Activated CD4-positive, alpha-beta T cell treated with anti-CD3 and anti-CD28 coated beads, Interleukin-2, Interleukin-6, amounts not matched to agents 100 ng/mL and 50 ng/mL, durations not matched to agents 16 hours and 8 hours (primary cell): ENCODE measurements around the gene ZDHHC1.
"Not testable (repeated sequence)": the region's sequence is repeated elsewhere in the genome, so short reads cannot be mapped to it uniquely, and the experiment has no call there.

Source experiments
- DNase-seq: peaks from one replicate; pipeline ENCODE4 v3.0.0-alpha.2; 2020

The ZDHHC1 gene

GRCh38 chr16:67392301-67393059 is 23.8 kb downstream of the ZDHHC1 start:
- no peak for DNase-seq

- DNase-seq = no peak
Observed at GRCh38 chr16:67391424-67392300, 24.6 kb downstream of the ZDHHC1 start.

- DNase-seq = no peak
Observed at GRCh38 chr16:67390816-67391423, 25.4 kb downstream of the ZDHHC1 start.

GRCh38 chr16:67389911-67390815 is 26.1 kb downstream of the ZDHHC1 start:
- no peak for DNase-seq

GRCh38 chr16:67388591-67388990 is 27.7 kb downstream of the ZDHHC1 start:
- no peak for DNase-seq

- DNase-seq = no peak
Observed at GRCh38 chr16:67388191-67388590, 28.1 kb downstream of the ZDHHC1 start.

- no peak for DNase-seq
Observed at GRCh38 chr16:67387479-67388079, 28.7 kb downstream of the ZDHHC1 start.

GRCh38 chr16:67386861-67387455 is 29.3 kb downstream of the ZDHHC1 start:
- no peak for DNase-seq

GRCh38 chr16:67384778-67385510 is 31.3 kb downstream of the ZDHHC1 start:
- no peak for DNase-seq

- no peak for DNase-seq
Observed at GRCh38 chr16:67383284-67383683, 33.0 kb downstream of the ZDHHC1 start.

- no peak for DNase-seq
Observed at GRCh38 chr16:67378642-67379041, 37.6 kb downstream of the ZDHHC1 start.

- DNase-seq = not testable (repeated sequence)
Observed at GRCh38 chr16:67376012-67376411, 40.3 kb downstream of the ZDHHC1 start.

- peak; percentile 9 for DNase-seq
Observed at GRCh38 chr16:67372664-67373063, 43.6 kb downstream of the ZDHHC1 start.

GRCh38 chr16:67370661-67371060 is 45.6 kb downstream of the ZDHHC1 start:
- DNase-seq = no peak

- no peak for DNase-seq
Observed at GRCh38 chr16:67364600-67365235, 51.6 kb downstream of the ZDHHC1 start.

GRCh38 chr16:67361038-67361437 is 55.2 kb downstream of the ZDHHC1 start:
- DNase-seq = no peak

GRCh38 chr16:67359540-67360269 is 56.6 kb downstream of the ZDHHC1 start:
- not testable (repeated sequence) for DNase-seq

GRCh38 chr16:67357561-67357960 is 58.7 kb downstream of the ZDHHC1 start:
- no peak for DNase-seq

GRCh38 chr16:67356396-67356795 is 59.9 kb downstream of the ZDHHC1 start:
- no peak for DNase-seq

GRCh38 chr16:67352463-67352862 is 63.8 kb downstream of the ZDHHC1 start:
- not testable (repeated sequence) for DNase-seq
